Activated naive CD4-positive, alpha-beta T cell treated with anti-CD3 and anti-CD28 coated beads, Interleukin-2, amount 10 ng/mL, durations not matched to agents 7 days and 5 days (primary cell): Measurements from ENCODE around the gene APOD.
A peak's percentile ranks its signal among the peaks of the same experiment; 100 is the strongest.

ENCODE experiments used
- CTCF ChIA-PET: fragments of 350-600 bp; sonication (Branson Sonifier 250); formaldehyde crosslinking; loops from one replicate; lab custom pipeline; 2021; ENCODE audit warnings: antibody characterized with exemption; lab: Charles Lee
- DNase-seq: peaks from one replicate; pipeline ENCODE4 v3.0.0-alpha.2; 2020
- H3K27ac Mint-ChIP-seq: one replicate; pipeline ENCODE4 v1.8.0; 2021; ENCODE audit warnings: mild to moderate bottlenecking, moderate library complexity, mixed read lengths
- H3K27me3 Mint-ChIP-seq: one replicate; pipeline ENCODE4 v1.8.0; 2021; ENCODE audit warnings: mild to moderate bottlenecking, mixed read lengths
- H3K36me3 Mint-ChIP-seq: one replicate; pipeline ENCODE4 v1.8.0; 2021; ENCODE audit warnings: mixed read lengths
- H3K4me1 Mint-ChIP-seq: one replicate; pipeline ENCODE4 v1.8.0; 2021; ENCODE audit warnings: mixed read lengths
- H3K4me3 Mint-ChIP-seq: one replicate; pipeline ENCODE4 v1.8.0; 2021; ENCODE audit warnings: mild to moderate bottlenecking, moderate library complexity, mixed read lengths
- H3K9me3 Mint-ChIP-seq: one replicate; pipeline ENCODE4 v1.8.0; 2021; ENCODE audit warnings: mixed read lengths

The APOD gene

DNA sequence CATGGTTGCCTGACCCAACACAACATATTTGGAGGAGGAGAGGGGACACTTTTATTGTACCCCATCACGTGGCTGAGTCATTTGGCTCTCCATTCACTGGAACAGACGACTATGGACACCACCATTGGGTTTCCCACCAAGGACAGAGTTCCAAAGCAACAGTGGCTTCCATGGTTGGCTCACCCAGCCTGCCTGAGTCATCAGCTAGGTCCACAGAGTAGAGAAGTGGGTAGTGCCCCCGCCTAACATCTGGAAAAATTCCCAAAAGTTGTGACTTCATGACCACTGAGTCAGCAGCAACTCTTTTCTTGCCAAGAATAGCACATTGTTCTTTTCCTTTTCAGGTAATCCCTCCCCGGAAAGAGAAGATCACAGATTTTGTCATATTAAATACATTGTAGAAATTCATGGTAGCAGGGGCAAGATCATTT is 37.6 kb downstream of the APOD start:
- H3K27ac Mint-ChIP-seq, result peak overlapping the region; percentile 96
- H3K4me3 Mint-ChIP-seq, result peak overlapping the region; percentile 83
- peaks cover 3% of the 10 kb centered on the region for H3K36me3 Mint-ChIP-seq
- H3K27me3 Mint-ChIP-seq, result no peaks in the 10 kb centered on the region
- peaks cover 73% of the 10 kb centered on the region for H3K4me1 Mint-ChIP-seq
- no peaks in the 10 kb centered on the region for H3K9me3 Mint-ChIP-seq
- DNase-seq, result peak; percentile 34
- CTCF ChIA-PET, result interaction anchor here (0.6 to 2.0 kb wide), 4 partner anchors 10 to 592 kb away, joined by 3 to 13 read pairs (median 4); partner anchors contain the start of gene XXYLT1

DNA sequence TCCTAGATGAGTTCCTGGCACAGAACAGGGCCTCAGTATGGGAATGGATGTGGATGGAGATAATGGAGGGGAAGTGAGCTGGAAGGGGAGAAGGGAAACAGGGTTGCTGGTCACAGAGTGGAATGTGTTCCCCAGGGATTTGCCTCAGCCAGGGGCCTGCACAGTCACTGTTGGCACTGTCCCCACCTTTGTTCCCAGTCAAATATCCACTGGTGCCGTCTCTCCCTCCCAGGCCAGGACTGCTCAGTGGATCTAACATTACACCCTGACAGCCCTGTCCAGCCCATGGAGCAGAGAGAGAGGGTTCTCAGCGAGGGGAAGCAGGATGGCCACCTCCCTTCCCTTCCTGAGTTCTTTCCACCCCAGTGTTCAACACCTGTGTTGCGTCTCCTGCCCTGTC is 39.1 kb downstream of the APOD start:
- Mint-ChIP-seq H3K4me1 (peaks cover 72% of the 10 kb centered on the region), H3K36me3 (peaks cover 6% of the 10 kb centered on the region), H3K9me3 (no peaks in the 10 kb centered on the region), H3K27me3 (no peaks in the 10 kb centered on the region), H3K27ac (peak overlapping the region; percentile 96), H3K4me3 (peak overlapping the region; percentile 83)
- CTCF ChIA-PET, result interaction anchor here (4.2 kb wide), 1 partner anchor 273 kb away, joined by 24 read pairs; the partner anchor contains the start of gene XXYLT1
- DNase-seq, result no peak

DNA sequence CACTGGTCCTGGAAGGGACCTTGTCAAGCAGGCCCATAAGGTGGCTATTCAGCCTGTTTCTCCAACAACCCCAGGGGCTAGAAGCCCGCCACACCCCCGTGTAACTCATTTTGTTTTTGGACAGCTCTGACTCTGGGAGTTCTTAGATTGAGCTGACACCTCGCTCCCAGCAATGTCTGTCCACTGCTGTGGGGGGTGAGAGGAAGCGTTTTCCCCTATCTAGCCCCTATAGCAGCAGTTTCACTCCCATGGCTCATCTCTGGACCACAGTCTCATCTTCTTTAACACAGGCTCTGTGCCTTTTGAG is 39.6 kb downstream of the APOD start:
- peaks cover 11% of the 10 kb centered on the region for H3K36me3 Mint-ChIP-seq
- H3K4me1 Mint-ChIP-seq, result peaks cover 73% of the 10 kb centered on the region
- H3K9me3 Mint-ChIP-seq, result no peaks in the 10 kb centered on the region
- DNase-seq, result no peak
- H3K4me3 Mint-ChIP-seq, result peak overlapping the region; percentile 83
- peak overlapping the region; percentile 96 for H3K27ac Mint-ChIP-seq
- CTCF ChIA-PET, result interaction anchor here (4.2 kb wide), 1 partner anchor 273 kb away, joined by 24 read pairs; the partner anchor contains the start of gene XXYLT1
- no peaks in the 10 kb centered on the region for H3K27me3 Mint-ChIP-seq

DNA sequence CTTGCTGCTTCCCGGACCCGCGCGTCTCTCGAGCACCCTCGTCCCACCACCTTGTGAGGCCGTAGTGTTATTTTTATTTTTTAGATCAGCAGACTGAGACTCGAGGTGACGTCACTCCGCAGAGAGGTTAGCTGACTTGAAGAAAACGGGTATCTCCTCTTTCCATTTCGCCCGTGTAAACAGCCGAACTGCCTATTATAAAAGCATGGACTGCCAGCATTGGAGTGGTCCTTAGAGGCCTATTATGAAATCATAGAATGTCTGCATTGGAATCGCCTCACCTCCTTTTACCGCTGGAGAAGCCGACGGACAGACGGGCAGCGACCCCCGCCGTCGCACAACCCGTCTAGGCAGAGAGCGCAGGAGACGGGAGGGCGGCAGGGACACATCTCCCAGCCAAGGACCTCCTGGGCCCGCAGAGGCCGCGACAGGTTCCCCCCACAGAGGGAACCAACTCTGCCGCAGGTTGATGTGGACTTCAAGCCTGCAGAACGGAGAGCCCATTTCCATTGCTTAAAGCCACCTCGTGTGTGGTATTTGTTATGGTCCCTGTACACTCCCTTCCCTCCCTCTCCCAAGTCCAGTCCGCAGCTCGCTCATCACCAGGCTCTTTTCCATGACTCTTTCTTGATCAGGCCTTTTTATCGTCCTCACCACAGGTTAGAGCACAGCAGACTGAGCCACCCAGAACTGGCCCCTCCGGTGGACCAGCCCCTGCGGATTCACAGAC is 40.1 kb downstream of the APOD start:
- Mint-ChIP-seq H3K4me3 (peak overlapping the region; percentile 83), H3K36me3 (peaks cover 15% of the 10 kb centered on the region), H3K27ac (peak overlapping the region; percentile 96), H3K4me1 (peaks cover 74% of the 10 kb centered on the region), H3K27me3 (no peaks in the 10 kb centered on the region), H3K9me3 (no peaks in the 10 kb centered on the region)
- no peak for DNase-seq
- CTCF ChIA-PET, result interaction anchor here (0.6 to 4.2 kb wide), 3 partner anchors 8 to 273 kb away, joined by 3 to 24 read pairs (median 3); partner anchors contain the start of gene XXYLT1

DNA sequence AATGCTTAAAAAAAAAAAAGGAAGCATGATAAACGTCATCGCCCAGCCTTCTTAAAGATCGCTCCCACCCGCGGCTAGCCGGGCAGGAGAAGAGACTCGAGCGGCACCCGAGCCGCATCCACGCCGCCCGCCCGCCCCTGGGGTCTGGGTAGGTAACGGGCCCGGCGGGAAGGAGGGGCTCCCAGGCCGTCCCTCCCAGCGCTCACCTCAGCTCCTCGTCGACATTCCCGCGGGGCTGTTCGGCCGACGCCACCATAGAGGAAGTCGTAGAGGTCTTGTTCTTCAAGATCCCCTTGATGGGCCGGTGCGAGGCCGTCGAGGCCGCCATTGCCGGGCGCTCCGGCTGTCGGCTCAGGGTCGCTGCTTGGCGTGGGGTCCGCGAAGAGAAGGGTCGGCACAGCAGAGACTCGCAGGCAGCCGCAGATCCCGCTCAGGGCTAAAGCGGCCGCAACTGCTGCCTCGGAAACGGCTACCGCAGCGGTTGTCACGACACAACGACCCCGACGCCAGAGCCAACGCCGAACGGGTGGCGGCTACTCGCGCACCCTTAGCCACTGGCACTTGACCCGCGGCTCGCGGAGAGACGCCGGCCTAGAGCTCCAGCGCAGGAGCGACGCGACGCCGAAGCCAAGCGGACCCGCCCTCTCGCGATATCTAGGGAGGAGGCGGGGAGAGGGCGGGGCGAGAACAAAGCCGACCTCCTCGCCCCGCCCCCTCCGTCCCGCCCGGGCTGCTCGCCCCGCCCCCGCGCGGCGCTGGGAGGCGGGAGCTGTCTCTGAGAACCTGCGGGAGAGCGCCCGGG is 40.8 kb downstream of the APOD start, which contains the start of gene PPP1R2:
TSS of gene PPP1R2 (minus strand) at position 628 of the 802 bp plus-strand sequence. CDS start at position 328, 300 bp downstream.
- no peaks in the 10 kb centered on the region for H3K9me3 Mint-ChIP-seq
- H3K27ac Mint-ChIP-seq, result peak within 1 kb of the TSS; percentile 96
- peak within 1 kb of the TSS; percentile 83 for H3K4me3 Mint-ChIP-seq
- H3K27me3 Mint-ChIP-seq, result no peaks in the 10 kb centered on the region
- H3K36me3 Mint-ChIP-seq, result peaks cover 15% of the 10 kb centered on the region
- CTCF ChIA-PET, result interaction anchor here (0.6 to 4.2 kb wide), 7 partner anchors 9 to 743 kb away, joined by 3 to 24 read pairs (median 3); partner anchors contain the start of gene XXYLT1
- DNase-seq, result peak; percentile 91
- peaks cover 73% of the 10 kb centered on the region for H3K4me1 Mint-ChIP-seq

DNA sequence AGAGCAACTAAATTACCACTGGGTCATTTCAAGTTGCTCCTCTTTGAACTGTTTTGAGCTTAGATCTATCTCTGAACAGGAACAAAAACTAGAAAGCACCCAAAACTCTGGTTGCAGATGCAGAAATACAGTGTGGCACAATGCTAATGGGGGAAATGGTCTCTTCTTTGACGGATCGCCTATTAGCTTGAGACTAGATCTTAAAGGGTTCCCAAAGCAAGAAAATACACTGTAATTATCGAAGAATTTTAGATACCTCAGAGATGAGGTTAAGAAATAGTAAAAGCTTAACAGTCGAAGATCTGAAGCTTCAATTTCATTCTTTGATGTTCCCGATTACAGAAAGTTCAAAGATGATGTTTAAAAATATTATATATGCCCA is 41.4 kb downstream of the APOD start:
- Mint-ChIP-seq H3K27ac (peak overlapping the region; percentile 96), H3K4me1 (peaks cover 75% of the 10 kb centered on the region), H3K9me3 (no peaks in the 10 kb centered on the region), H3K36me3 (peaks cover 15% of the 10 kb centered on the region), H3K27me3 (no peaks in the 10 kb centered on the region), H3K4me3 (peak overlapping the region; percentile 83)
- no peak for DNase-seq
- CTCF ChIA-PET, result interaction anchor here (0.7 to 4.2 kb wide), 6 partner anchors 8 to 742 kb away, joined by 3 to 24 read pairs (median 6); partner anchors contain the start of gene XXYLT1

DNA sequence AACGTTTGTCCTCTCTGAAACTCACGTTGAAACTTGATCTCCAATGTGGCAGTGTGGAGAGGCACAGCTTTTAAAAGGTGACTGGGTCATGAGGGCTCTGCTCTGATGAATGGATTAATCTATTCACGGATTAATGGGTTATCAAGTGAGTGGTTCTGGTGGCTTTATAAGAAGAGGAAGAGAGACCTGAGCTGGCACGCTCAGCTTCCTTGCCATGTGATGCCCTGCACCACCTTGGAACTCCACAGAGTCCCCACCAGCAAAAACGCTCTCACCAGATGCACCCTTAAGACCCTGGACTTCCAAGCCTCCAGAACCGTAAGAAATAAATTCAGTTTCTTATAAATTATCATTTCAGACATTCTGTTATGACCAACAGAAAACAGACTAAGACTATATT is 43.2 kb downstream of the APOD start:
- CTCF ChIA-PET, result interaction anchor here (4.2 kb wide), 1 partner anchor 269 kb away, joined by 24 read pairs; the partner anchor contains the start of gene XXYLT1
- no peaks in the 10 kb centered on the region for H3K9me3 Mint-ChIP-seq
- H3K36me3 Mint-ChIP-seq, result peaks cover 17% of the 10 kb centered on the region
- no peaks in the 10 kb centered on the region for H3K27me3 Mint-ChIP-seq
- H3K4me3 Mint-ChIP-seq, result peak overlapping the region; percentile 83
- peak overlapping the region; percentile 60 for H3K27ac Mint-ChIP-seq
- DNase-seq, result no peak
- peaks cover 70% of the 10 kb centered on the region for H3K4me1 Mint-ChIP-seq

DNA sequence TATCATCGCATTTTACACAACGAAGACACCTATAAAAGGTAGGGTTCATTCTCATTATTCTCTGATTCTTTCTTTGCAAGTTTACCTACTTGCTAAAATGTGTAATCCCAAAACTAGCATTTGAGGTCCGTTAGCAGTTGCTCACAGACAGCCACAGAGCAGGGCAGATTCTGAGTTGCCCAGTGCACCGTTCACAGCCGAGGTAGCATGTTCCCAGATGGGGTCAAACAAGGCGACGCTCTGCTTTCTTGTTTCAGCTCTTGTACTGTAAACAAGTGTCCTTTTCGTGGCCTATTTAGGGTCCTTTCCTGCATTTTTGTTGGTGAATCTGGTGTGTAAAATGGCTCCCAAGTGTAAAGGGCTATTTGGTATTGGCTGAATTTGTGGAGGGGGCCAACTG is 43.7 kb downstream of the APOD start:
- Mint-ChIP-seq H3K27me3 (no peaks in the 10 kb centered on the region), H3K4me1 (peaks cover 70% of the 10 kb centered on the region), H3K9me3 (no peaks in the 10 kb centered on the region), H3K36me3 (peaks cover 22% of the 10 kb centered on the region), H3K27ac (peak overlapping the region; percentile 60), H3K4me3 (peak overlapping the region; percentile 83)
- CTCF ChIA-PET, result interaction anchor here (2.2 kb wide), 1 partner anchor 17 kb away, joined by 6 read pairs; no protein-coding TSS in a partner anchor
- DNase-seq, result peak; percentile 34

DNA sequence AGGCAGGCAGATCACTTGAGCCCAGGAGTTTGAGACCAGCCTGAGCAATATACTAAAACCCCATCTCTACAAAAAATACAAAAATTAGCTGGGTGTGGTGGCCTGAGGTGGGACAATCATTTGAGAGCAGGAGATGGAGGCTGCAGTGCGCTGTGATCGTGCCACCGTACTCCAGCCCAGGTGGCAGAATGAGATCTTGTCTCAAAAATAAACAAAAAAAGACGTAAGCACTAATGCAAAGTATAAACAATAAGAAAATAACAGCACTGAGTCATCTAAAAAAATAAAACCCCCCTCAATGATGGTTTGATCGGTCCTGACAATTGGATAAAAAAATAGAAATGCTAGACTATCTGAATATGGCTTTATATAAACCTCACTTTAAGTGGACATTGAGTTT is 44.3 kb downstream of the APOD start:
- peak overlapping the region; percentile 60 for H3K27ac Mint-ChIP-seq
- DNase-seq, result no peak
- peaks cover 70% of the 10 kb centered on the region for H3K4me1 Mint-ChIP-seq
- no peaks in the 10 kb centered on the region for H3K9me3 Mint-ChIP-seq
- peaks cover 27% of the 10 kb centered on the region for H3K36me3 Mint-ChIP-seq
- H3K4me3 Mint-ChIP-seq, result peak overlapping the region; percentile 83
- CTCF ChIA-PET, result interaction anchor here (0.7 to 3.2 kb wide), 5 partner anchors 10 to 268 kb away, joined by 3 to 16 read pairs (median 5); partner anchors contain the start of gene XXYLT1
- H3K27me3 Mint-ChIP-seq, result no peaks in the 10 kb centered on the region

DNA sequence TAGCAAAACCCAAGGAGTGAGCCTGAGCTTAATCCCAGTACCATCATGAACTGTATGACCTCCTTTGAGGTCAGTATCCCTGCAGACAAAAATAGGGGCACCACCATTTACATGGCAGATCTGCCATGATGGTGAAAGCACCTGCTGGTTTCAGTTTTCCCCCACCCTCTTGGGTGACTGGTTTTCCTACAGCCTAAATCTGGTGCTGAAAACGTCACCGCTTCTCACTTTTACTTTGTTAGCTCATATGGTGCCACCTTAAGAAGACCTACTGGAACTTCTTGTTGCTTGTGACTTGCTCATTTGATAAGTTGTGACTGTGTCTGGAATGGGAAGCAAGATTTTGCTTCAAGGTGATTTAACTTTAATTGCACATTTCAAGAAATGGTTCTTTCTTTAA is 45.7 kb downstream of the APOD start:
- DNase-seq, result peak; percentile 66
- H3K9me3 Mint-ChIP-seq, result no peaks in the 10 kb centered on the region
- peaks cover 74% of the 10 kb centered on the region for H3K4me1 Mint-ChIP-seq
- peak overlapping the region; percentile 71 for H3K27ac Mint-ChIP-seq
- H3K4me3 Mint-ChIP-seq, result peak overlapping the region; percentile 35
- no peaks in the 10 kb centered on the region for H3K27me3 Mint-ChIP-seq
- H3K36me3 Mint-ChIP-seq, result peaks cover 33% of the 10 kb centered on the region
- CTCF ChIA-PET, result interaction anchor here (0.7 to 3.2 kb wide), 6 partner anchors 11 to 267 kb away, joined by 3 to 16 read pairs (median 6); partner anchors contain the start of gene XXYLT1

DNA sequence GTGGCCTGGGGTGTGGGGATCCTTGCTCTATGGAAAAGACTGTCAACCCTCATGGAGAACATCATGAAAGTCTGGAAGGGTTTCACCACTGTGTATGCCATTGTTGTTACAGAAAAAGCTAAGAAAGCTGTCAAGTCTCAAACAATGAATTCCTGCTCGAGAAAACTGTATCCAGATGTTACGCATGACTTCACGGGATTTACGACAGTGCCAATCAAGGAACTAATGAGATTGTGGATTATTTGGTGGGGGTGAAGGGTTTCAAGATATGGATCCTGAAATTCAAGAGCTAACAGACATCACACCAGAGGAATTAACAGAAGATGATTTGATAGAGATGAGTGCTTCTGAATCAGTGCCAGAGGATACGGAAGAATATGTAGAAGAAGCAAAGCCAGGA is 48.4 kb downstream of the APOD start:
- Mint-ChIP-seq H3K27ac (no peak overlapping the region), H3K9me3 (no peaks in the 10 kb centered on the region), H3K4me1 (peaks cover 81% of the 10 kb centered on the region), H3K36me3 (peaks cover 34% of the 10 kb centered on the region), H3K27me3 (no peaks in the 10 kb centered on the region), H3K4me3 (no peak overlapping the region)
- DNase-seq, result no peak
- CTCF ChIA-PET, result interaction anchor here (1.3 kb wide), 2 partner anchors 21 to 264 kb away, joined by 4 to 5 read pairs; partner anchors contain the start of gene XXYLT1

DNA sequence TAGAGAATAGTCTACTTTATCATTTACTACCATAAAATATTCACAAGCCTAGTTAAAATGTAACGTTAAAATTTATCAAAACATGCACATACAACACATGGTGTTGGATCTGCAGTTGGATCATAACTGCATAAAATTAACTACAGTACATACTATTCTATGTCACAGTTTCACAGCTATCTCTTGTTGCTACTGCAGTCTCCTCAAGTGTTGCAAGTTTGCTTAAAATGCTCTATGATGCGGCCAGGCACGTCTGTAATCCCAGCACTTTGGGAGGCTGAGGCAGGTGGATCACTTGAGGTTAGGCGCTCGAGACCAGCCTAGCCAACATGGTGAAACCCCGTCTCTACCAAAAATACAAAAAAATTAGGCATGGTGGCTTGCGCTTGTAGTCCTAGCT is 50.9 kb downstream of the APOD start:
- Mint-ChIP-seq H3K9me3 (no peaks in the 10 kb centered on the region), H3K27ac (no peak overlapping the region)

DNA sequence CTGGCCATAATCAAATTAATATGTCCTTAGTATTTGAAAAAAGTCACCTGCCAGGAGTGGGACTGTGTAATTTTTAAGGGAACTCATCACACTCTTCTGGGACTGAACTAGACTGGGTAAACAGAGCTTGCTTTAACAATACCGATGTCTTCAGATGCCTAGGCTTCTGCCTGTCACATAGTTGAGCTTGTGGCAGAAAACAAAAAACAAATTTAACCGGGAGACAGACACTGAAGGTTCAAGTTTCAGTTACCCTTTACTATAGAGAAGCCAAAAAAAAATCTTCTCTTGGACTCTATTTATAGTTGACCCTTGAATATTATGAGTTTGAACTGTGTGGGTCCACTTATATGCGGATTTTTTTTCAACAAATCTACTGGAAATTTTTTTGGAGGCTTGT is 51.4 kb downstream of the APOD start:
- DNase-seq, result no peak
- H3K9me3 Mint-ChIP-seq, result no peaks in the 10 kb centered on the region
- H3K36me3 Mint-ChIP-seq, result peaks cover 39% of the 10 kb centered on the region
- H3K4me3 Mint-ChIP-seq, result no peak overlapping the region
- CTCF ChIA-PET, result interaction anchor here (0.9 to 2.5 kb wide), 3 partner anchors 10 to 261 kb away, joined by 3 to 9 read pairs (median 4); partner anchors contain the start of gene XXYLT1
- no peak overlapping the region for H3K27ac Mint-ChIP-seq
- peaks cover 55% of the 10 kb centered on the region for H3K4me1 Mint-ChIP-seq
- H3K27me3 Mint-ChIP-seq, result no peaks in the 10 kb centered on the region

More for the DNA sequence above, 50.9 kb downstream of the APOD start:
- CTCF ChIA-PET, result interaction anchor here (1.1 to 2.5 kb wide), 5 partner anchors 9 to 850 kb away, joined by 3 to 9 read pairs (median 4); partner anchors contain the start of gene XXYLT1
- H3K27me3 Mint-ChIP-seq, result no peaks in the 10 kb centered on the region
- H3K4me1 Mint-ChIP-seq, result peaks cover 58% of the 10 kb centered on the region
- no peak overlapping the region for H3K4me3 Mint-ChIP-seq
- DNase-seq, result no peak
- peaks cover 35% of the 10 kb centered on the region for H3K36me3 Mint-ChIP-seq
